NB4 (cell line): ENCODE measurements around the gene DNHD1.
A peak's percentile ranks its signal among the peaks of the same experiment; 100 is the strongest.

Source experiments
- DNase-seq: peaks from one replicate; pipeline ENCODE4 v3.0.0; 2010; ENCODE audit warnings: low read depth
- H3K4me3 ChIP-seq: one replicate; pipeline ENCODE4 v1.5.1; 2011; ENCODE audit warnings: mild to moderate bottlenecking, low read depth, low read length, moderate library complexity
- CTCF ChIP-seq: IDR thresholded peaks from one replicate; pipeline ENCODE4 v1.5.1; 2012; ENCODE audit warnings: low read depth, low read length
- MAX ChIP-seq: IDR thresholded peaks from 2 replicates; pipeline ENCODE4 v1.6.1; 2011; ENCODE audit warnings: low read depth, low read length
- MYC ChIP-seq: IDR thresholded peaks from 2 replicates; pipeline ENCODE4 v1.6.1; 2011; ENCODE audit warnings: low read depth, low read length
- POLR2A ChIP-seq: IDR thresholded peaks from 2 replicates; pipeline ENCODE4 v1.6.1; 2011; ENCODE audit warnings: mild to moderate bottlenecking; ENCODE audit not compliant: insufficient read length; ENCODE audit errors: extremely low read depth

DNHD1 gene

GRCh38 chr11:6607190-6607795 is 110.2 kb downstream of the DNHD1 start:
- peak overlapping the region; percentile 16 for H3K4me3 ChIP-seq
- no peak for DNase-seq
- TF ChIP-seq MAX (no peak), CTCF (no peak), MYC (no peak), POLR2A (no peak)

- no peak for DNase-seq
- peak overlapping the region; percentile 16 for H3K4me3 ChIP-seq
- no peak for TF ChIP-seq CTCF
- no peak for TF ChIP-seq MAX
- no peak for TF ChIP-seq POLR2A
Measured at GRCh38 chr11:6608011-6608410, 110.9 kb downstream of the DNHD1 start.

GRCh38 chr11:6608726-6609501 is 111.8 kb downstream of the DNHD1 start:
- H3K4me3 ChIP-seq, result no peak overlapping the region
- TF ChIP-seq MAX, result no peak
- no peak for TF ChIP-seq MYC
- TF ChIP-seq CTCF, result no peak
- no peak for TF ChIP-seq POLR2A
- no peak for DNase-seq

- no peak overlapping the region for H3K4me3 ChIP-seq
- DNase-seq, result no peak
- no peak for TF ChIP-seq CTCF
- TF ChIP-seq MAX, result no peak
- TF ChIP-seq POLR2A, result no peak
- no peak for TF ChIP-seq MYC
Measured at GRCh38 chr11:6609502-6610015, 112.5 kb downstream of the DNHD1 start.

- H3K4me3 ChIP-seq, result peak overlapping the region; percentile 86
- TF ChIP-seq CTCF, result no peak
- no peak for TF ChIP-seq MYC
- no peak for TF ChIP-seq POLR2A
- no peak for TF ChIP-seq MAX
- no peak for DNase-seq
Measured at GRCh38 chr11:6610591-6610990, 113.5 kb downstream of the DNHD1 start.
